Common myeloid progenitor, CD34-positive (primary cell): ENCODE data around the gene ASMTL.

ENCODE experiments used
- CTCF ChIA-PET: fragments of 350-600 bp; sonication (Branson Sonifier 250); formaldehyde crosslinking; loops from one replicate; lab custom pipeline; 2021; ENCODE audit warnings: antibody characterized with exemption; lab: Charles Lee
- POLR2A ChIA-PET: fragments of 350-600 bp; sonication (Branson Sonifier 250); formaldehyde crosslinking; loops from one replicate; lab custom pipeline; 2021; ENCODE audit warnings: antibody characterized with exemption; lab: Charles Lee
- DNase-seq, 3 donors: peaks; one replicate each; pipeline versions ENCODE4 v3.0.0 to v3.0.0-alpha.2; 2013
- H3K27ac ChIP-seq, 2 experiments: 1 replicate in 1 of 2; 2 replicates in 1 of 2; pipeline ENCODE4 v1.7.0; 2013; ENCODE audit warnings: inconsistent platforms in 2 of 2, low read length in 2 of 2, mild to moderate bottlenecking in 2 of 2, low read depth in 1 of 2, moderate library complexity in 1 of 2; ENCODE audit not compliant: severe bottlenecking in 2 of 2, insufficient read depth in 1 of 2, poor library complexity in 1 of 2
- H3K27me3 ChIP-seq, 5 experiments: replicated peaks in 2 of 5; 1 replicate in 3 of 5; 2 replicates in 2 of 5; pipeline versions ENCODE4 v1.6.1 to v1.7.0; 2013; ENCODE audit warnings: low read length in 4 of 5, mild to moderate bottlenecking in 2 of 5, moderate library complexity in 2 of 5, inconsistent platforms in 1 of 5; ENCODE audit not compliant: insufficient read depth in 5 of 5, control insufficient read depth in 4 of 5
- H3K36me3 ChIP-seq, 4 experiments: 1 replicate in 2 of 4; 2 replicates in 2 of 4; pipeline versions ENCODE4 v1.6.1 to v1.7.0; 2013; ENCODE audit warnings: low read length in 3 of 4, control low read depth in 1 of 4, mild to moderate bottlenecking in 1 of 4; ENCODE audit not compliant: control insufficient read depth in 4 of 4, insufficient read depth in 4 of 4
- H3K4me1 ChIP-seq, 4 experiments: 1 replicate in 3 of 4; 2 replicates in 1 of 4; pipeline versions ENCODE4 v1.6.1 to v1.7.1; 2013; ENCODE audit warnings: low read length in 3 of 4, mild to moderate bottlenecking in 3 of 4, control low read depth in 1 of 4, inconsistent platforms in 1 of 4, moderate library complexity in 1 of 4; ENCODE audit not compliant: control insufficient read depth in 4 of 4, insufficient read depth in 4 of 4; ENCODE audit errors: control extremely low read depth in 1 of 4
- H3K4me3 ChIP-seq, 7 experiments: 1 replicate in 4 of 7; 2 replicates in 3 of 7; pipeline versions ENCODE4 v1.5.1 to v1.7.0; 2013; ENCODE audit warnings: mild to moderate bottlenecking in 7 of 7, low read length in 6 of 7, moderate library complexity in 6 of 7, inconsistent platforms in 2 of 7, low read depth in 2 of 7, control low read depth in 1 of 7; ENCODE audit not compliant: insufficient read depth in 4 of 7, control insufficient read depth in 1 of 7; ENCODE audit errors: extremely low read depth in 1 of 7
- H3K9me3 ChIP-seq, 5 experiments: 1 replicate in 4 of 5; 2 replicates in 1 of 5; pipeline versions ENCODE4 v1.6.1 to v1.7.1; 2013; ENCODE audit warnings: low read length in 4 of 5, mild to moderate bottlenecking in 2 of 5, inconsistent platforms in 1 of 5, low read depth in 1 of 5, moderate library complexity in 1 of 5; ENCODE audit not compliant: control insufficient read depth in 4 of 5, insufficient read depth in 2 of 5; ENCODE audit errors: control extremely low read depth in 1 of 5
- WGBS: methylation state at CpG from one replicate; pipeline ENCODE4 v1.1.5; 2013; ENCODE audit not compliant: insufficient coverage; 5-methylcytosine and 5-hydroxymethylcytosine counted together

The ASMTL gene

GRCh38 chrX:1422135-1422465 lies 30.6 kb downstream of the ASMTL start:
- peaks cover 2 to 43% (median 33%) of the 10 kb centered on the region in 5 experiments for H3K9me3 ChIP-seq
- H3K27me3 ChIP-seq = no peaks in the 10 kb centered on the region
- ChIA-PET CTCF (no interaction called here), POLR2A (no interaction called here)
- H3K36me3 ChIP-seq = peaks cover 16 to 87% (median 65%) of the 10 kb centered on the region in 4 experiments
- no peaks in the 10 kb centered on the region for H3K4me1 ChIP-seq
- H3K4me3 ChIP-seq = no peak overlapping the region
- WGBS = 100% methylated on average over 1 of the region's 4 CpGs
- no peak overlapping the region for H3K27ac ChIP-seq
- DNase-seq = no peak

GRCh38 chrX:1421433-1422134 lies 31.1 kb downstream of the ASMTL start:
- Histone ChIP-seq H3K27ac (no peak overlapping the region), H3K27me3 (no peaks in the 10 kb centered on the region), H3K9me3 (peaks cover 2 to 43% (median 33%) of the 10 kb centered on the region in 5 experiments), H3K4me3 (no peak overlapping the region), H3K36me3 (peaks cover 16 to 87% (median 66%) of the 10 kb centered on the region in 4 experiments), H3K4me1 (no peaks in the 10 kb centered on the region)
- CTCF ChIA-PET = no interaction called here
- peak in 2 of 3 donors; percentile 12 to 30 for DNase-seq
- 97% methylated on average over 11 of the region's 19 CpGs for WGBS
- POLR2A ChIA-PET = no interaction called here

GRCh38 chrX:1420371-1420770 lies 32.3 kb downstream of the ASMTL start:
- POLR2A ChIA-PET = no interaction called here
- peaks cover 2 to 37% (median 33%) of the 10 kb centered on the region in 5 experiments for H3K9me3 ChIP-seq
- H3K36me3 ChIP-seq = peaks cover 19 to 87% (median 62%) of the 10 kb centered on the region in 4 experiments
- DNase-seq = peak; percentile 13 to 62 (median 37)
- H3K27me3 ChIP-seq = no peaks in the 10 kb centered on the region
- 79% methylated on average over 2 of the region's 14 CpGs for WGBS
- H3K4me1 ChIP-seq = no peaks in the 10 kb centered on the region
- H3K27ac ChIP-seq = no peak overlapping the region
- no peak overlapping the region for H3K4me3 ChIP-seq
- CTCF ChIA-PET = no interaction called here

GRCh38 chrX:1419545-1420355 lies 33.0 kb downstream of the ASMTL start:
- Histone ChIP-seq H3K4me3 (no peak overlapping the region), H3K4me1 (no peaks in the 10 kb centered on the region), H3K9me3 (peaks cover 2 to 35% (median 30%) of the 10 kb centered on the region in 5 experiments), H3K27me3 (no peaks in the 10 kb centered on the region), H3K27ac (no peak overlapping the region), H3K36me3 (peaks cover 16 to 81% (median 57%) of the 10 kb centered on the region in 4 experiments)
- CTCF ChIA-PET = no interaction called here
- DNase-seq = no peak
- WGBS = 87% methylated on average over 19 of the region's 19 CpGs
- POLR2A ChIA-PET = no interaction called here

- 90% methylated on average over 28 of the region's 29 CpGs for WGBS
- Histone ChIP-seq H3K27me3 (no peaks in the 10 kb centered on the region), H3K36me3 (peaks cover 16 to 79% (median 60%) of the 10 kb centered on the region in 4 experiments), H3K9me3 (peaks cover 2 to 34% (median 30%) of the 10 kb centered on the region in 5 experiments), H3K4me1 (no peaks in the 10 kb centered on the region), H3K27ac (no peak overlapping the region), H3K4me3 (no peak overlapping the region)
- DNase-seq = no peak
- ChIA-PET CTCF (no interaction called here), POLR2A (no interaction called here)
These were observed 33.7 kb downstream of the ASMTL start for GRCh38 chrX:1418901-1419544.

- Histone ChIP-seq H3K9me3 (peaks cover 2 to 27% (median 23%) of the 10 kb centered on the region in 5 experiments), H3K36me3 (peaks cover 13 to 79% (median 59%) of the 10 kb centered on the region in 4 experiments), H3K4me1 (no peaks in the 10 kb centered on the region), H3K27me3 (no peaks in the 10 kb centered on the region), H3K4me3 (no peak overlapping the region), H3K27ac (no peak overlapping the region)
- 91% methylated on average over 16 of the region's 20 CpGs for WGBS
- DNase-seq = no peak
- CTCF ChIA-PET = no interaction called here
- POLR2A ChIA-PET = no interaction called here
These were observed 34.6 kb downstream of the ASMTL start for GRCh38 chrX:1417921-1418771.
